Midbrain (tissue), 1 donor: ENCODE results near the gene RB1.

Experiments used
- DNase-seq: peaks from one replicate; lab custom pipeline; 2025; lab: John Stamatoyannopoulos, UW

RB1 gene

DNA sequence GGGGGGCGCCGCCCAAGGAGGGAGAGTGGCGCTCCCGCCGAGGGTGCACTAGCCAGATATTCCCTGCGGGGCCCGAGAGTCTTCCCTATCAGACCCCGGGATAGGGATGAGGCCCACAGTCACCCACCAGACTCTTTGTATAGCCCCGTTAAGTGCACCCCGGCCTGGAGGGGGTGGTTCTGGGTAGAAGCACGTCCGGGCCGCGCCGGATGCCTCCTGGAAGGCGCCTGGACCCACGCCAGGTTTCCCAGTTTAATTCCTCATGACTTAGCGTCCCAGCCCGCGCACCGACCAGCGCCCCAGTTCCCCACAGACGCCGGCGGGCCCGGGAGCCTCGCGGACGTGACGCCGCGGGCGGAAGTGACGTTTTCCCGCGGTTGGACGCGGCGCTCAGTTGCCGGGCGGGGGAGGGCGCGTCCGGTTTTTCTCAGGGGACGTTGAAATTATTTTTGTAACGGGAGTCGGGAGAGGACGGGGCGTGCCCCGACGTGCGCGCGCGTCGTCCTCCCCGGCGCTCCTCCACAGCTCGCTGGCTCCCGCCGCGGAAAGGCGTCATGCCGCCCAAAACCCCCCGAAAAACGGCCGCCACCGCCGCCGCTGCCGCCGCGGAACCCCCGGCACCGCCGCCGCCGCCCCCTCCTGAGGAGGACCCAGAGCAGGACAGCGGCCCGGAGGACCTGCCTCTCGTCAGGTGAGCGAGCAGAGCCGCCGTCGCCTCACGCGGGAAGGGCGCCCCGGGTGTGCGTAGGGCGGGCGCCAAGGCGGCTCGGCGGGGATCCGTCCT lies at the start of gene RB1:
Gene RB1, plus strand, starts transcription at position 393 of the 784 bp plus-strand sequence. Its CDS starts 162 bp downstream, at position 555.
- DNase-seq = peak; percentile 88

GRCh38 chr13:48253849-48254248 lies 49.7 kb upstream of the RB1 start:
- no peak for DNase-seq

DNA sequence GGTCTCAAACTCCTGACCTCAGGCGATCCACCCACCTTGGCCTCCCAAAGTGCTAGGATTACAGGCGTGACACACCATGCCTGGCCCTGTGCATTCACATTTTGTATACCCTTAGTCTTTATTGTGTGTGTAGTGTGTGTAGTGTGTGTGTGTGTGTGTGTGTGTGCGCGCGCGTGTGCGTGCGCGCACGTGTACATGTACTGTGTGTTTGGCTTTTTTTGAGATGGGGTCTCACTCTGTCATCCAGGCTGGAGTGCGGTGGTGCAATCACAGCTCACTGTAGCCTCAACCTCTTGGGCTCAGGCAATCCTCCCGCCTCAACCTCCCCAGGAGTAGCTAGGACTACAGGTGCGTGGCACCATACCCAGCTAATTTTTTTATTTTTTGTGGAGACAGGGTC lies 48.5 kb upstream of the RB1 start:
- DNase-seq = no peak

GRCh38 chr13:48255954-48256353 lies 47.6 kb upstream of the RB1 start:
- no peak for DNase-seq

GRCh38 chr13:48258002-48258401 lies 45.5 kb upstream of the RB1 start:
- no peak for DNase-seq

GRCh38 chr13:48258430-48258829 lies 45.1 kb upstream of the RB1 start:
- DNase-seq = no peak

GRCh38 chr13:48260970-48261369 lies 42.6 kb upstream of the RB1 start:
- no peak for DNase-seq

DNA sequence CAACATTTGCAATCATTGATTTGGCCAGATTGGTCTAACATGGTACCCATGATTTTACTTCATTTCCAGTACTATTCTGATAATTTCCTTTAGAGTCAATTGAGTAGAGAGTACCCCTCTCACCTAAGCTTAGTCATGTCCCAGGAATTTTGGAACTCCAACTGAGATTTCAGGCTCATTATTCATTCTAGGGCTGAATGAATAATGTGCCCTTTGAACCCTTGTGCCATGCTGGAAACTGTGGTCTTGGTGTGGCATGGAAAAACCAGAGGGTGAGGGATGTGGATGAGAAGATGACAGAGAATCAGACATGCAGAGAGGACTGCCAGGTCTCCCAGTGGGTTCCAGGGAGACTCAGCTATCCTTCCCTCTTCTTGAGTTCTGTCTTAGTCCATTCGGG lies 40.4 kb upstream of the RB1 start:
- DNase-seq = no peak

GRCh38 chr13:48264058-48264457 lies 39.5 kb upstream of the RB1 start:
- no peak for DNase-seq

DNA sequence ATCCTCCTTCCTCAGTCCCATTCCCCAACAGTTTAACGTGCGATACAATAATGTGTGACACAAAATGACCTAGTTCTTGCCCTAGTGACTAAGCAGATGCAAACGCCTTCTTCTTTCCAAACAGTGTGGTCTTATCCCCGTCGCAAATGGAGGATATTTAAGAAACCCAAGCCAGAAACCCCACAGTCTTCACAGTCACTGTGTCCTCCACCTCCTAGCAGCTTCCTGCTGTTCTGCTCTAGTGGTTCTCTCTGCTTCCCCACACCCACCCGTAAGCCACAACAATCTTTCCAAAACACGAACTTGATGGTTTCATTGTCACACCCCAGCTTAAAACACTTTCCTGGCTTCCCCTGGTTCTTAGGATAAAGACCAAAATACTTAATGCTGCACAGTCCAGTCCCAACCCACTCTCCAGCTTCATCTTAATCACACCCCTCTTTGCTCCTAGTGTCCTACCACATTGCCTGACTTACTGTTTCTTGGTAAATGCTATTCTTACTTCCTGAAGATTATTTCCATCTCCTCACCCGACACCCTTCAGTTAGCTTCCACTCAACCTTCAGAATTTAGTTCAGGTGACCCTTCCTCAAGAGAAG lies 38.2 kb upstream of the RB1 start:
- no peak for DNase-seq

DNA sequence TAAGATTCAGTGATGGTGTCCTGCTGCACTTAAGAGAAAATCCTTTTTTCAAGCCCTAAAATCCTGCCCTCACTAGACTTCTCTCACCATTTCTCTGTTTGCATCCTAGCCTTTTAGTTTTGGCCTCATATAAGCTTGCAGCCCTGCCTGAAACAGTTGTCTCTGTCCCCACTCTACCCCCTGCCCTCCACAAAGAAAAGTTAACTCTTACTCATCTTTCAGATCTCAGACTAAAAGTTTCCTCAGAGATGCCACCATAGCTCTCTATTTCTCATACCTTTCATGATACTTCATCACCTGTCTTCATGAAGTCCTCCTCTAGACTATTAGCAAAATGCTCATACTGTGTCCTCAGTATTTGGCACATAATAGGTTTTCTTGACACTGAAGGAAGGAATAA lies 37.4 kb upstream of the RB1 start:
- no peak for DNase-seq

GRCh38 chr13:48266701-48267639 lies 36.6 kb upstream of the RB1 start:
- DNase-seq = no peak

DNA sequence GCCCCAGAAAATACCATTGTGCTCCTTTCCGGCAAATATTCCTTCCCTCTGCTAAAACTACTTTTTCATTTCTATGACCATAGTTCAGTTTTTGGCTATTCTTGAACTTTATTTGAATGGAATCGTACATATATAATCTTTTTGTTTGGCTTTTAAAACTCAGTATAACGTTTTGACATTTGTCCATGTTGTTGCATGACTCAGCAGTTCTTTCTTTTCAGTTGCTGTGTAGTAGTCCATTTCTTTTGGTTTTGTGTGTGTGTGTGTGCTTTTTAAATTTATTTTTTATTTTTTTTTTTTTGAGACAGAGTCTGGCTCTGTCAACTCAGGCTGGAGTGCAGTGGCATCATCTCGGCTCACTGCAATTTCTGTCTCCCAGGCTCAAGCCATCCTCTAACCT lies 35.5 kb upstream of the RB1 start:
- DNase-seq = no peak

DNA sequence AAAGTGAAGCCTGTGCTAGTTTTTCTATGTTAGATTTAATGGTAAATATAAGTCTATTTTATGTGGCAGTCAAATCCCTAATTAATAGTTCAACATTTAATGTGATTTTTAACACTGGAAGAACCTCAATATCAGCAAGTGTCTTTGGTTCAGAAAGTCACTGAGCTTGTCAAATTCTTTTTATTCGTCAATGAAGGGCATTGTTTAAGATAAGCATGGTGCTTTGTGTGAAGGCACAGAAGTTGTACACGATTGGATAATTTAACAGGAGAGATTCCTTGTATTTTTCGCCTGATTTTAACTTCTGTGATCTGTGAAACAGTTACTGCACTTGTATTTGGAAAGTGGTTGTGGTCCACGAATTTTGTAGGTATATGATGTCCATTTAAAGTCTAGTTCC lies 30.2 kb upstream of the RB1 start:
- DNase-seq = no peak

DNA sequence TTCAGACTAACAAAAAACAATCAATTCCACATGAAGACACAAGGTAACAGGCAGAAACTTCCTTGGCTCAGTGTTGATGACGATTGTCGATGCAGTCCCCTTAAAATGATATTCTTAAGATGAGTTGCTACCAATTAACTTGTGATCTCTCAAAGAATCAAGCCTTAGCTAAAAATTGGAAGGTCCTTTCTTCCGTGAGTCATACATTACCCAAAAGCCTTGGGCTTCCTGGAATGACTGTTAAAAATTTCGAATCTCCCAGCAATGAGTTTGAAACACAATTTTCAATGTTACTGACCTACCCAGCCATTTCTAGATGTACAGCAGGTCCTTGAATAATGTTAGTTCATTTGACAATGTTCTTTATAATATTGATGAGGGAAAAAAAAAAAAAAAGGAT lies 28.0 kb upstream of the RB1 start:
- DNase-seq = no peak

DNA sequence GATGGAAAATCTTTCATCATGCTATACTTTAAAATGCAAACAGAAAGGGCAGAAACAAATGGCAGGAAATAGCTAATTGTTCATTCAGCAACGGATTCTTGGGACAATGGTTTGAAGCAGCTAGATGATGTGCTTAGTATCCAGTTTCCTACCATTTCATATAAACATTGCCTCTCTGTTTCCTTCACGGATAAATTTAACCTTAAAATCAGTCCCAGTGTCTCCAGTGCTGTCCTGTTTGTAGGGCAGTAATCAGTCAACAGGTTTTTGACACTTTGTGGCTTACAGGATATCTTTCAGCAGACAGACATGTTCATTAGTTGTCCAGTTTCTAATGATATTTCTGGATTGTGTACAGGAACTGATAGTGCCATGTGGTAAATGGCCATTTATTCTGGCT lies 24.7 kb upstream of the RB1 start:
- DNase-seq = no peak

- DNase-seq = no peak
Observed at GRCh38 chr13:48281556-48281955, 22.0 kb upstream of the RB1 start.

GRCh38 chr13:48291730-48292129 lies 11.8 kb upstream of the RB1 start:
- DNase-seq = no peak

DNA sequence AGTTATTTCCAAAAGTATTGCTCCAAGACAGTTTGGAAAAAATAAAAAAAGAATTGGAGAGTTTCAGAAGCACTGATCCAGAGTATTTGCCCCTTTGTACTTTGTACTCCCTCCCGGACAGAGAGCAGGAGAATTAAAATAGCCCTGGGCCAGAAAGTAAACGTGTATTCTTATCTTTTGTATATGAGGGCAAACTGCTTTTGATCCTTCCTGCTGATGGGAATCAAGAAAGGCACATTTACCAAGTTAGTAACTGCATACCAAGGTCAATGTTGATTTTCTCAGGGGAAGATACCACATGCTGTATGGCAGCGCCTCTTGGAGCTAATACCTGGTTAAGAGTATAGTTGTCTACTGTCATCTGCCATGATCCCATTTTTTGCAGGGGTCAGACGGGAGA lies 10.9 kb upstream of the RB1 start:
- no peak for DNase-seq

DNA sequence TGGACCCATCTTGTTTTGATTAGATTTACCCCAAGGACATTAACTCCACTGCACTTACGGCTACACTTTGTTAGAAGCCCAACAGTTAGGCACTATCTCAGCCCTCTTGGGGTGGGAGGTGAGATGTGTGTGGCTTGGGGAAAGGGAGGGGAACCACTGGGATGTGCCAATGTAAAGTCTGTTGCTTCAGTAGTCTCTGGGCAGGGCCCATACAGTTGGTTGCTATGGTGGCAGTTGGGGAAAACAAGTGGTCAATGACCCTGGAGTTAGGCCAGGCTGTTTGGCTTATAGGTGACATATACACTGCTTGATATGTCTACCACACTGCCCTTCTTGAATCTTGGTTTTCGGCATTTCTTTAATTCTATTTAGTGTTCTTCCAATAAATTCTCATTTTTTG lies 8.9 kb upstream of the RB1 start:
- DNase-seq = no peak

DNA sequence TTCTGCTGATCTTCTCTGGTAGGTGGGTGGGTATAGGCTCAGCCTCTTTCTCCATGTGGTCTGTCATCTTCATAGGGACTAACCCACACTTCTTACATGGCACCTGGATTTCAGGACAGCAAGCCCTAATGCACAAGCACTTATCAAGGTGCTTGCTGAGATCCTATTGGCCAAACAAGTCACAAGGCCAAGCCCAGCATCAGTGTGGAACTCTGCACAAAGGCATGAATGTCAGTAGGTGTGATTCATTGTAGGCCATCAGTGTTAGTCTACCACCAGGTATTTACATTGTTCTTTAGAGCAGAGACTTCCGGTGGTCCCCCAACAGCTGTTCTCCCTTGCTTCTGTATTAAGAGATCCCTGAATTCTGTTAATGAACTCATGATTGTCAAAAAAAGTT lies 8.3 kb upstream of the RB1 start:
- no peak for DNase-seq

DNA sequence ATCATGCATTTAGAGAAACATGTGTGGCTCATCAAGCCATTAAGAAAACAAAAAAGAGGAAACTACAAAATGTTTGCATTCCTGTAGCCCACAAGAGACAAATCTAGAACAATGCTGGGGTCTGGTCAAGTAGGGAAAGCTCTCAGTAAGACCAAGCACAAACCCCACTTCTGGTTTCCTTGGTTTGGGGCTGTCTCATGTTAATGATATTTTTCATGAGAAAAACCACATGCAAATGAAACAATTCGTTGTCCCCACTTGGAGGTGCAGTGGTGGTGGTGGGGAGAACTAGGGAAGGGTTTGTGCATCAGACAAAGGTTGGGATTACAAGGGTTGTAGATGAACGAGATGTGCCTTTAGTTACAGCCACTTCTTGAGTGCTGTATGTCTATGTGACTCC lies 7.0 kb upstream of the RB1 start:
- DNase-seq = no peak
